HepG2 (cell line): Measurements from ENCODE around the gene CPS1. TPM values are rescaled to one million over a fixed set of nuclear protein-coding genes. Genes with fewer than 3 reads are reported as not detected.

Experiments used
- ADNP ChIP-seq: sonication (generic); formaldehyde crosslinking; IDR thresholded peaks from 2 replicates; pipeline ENCODE4 v1.4.0; 2020; ENCODE audit warnings: missing genetic modification reagents
- ATAD3A ChIP-seq: sonication (generic); formaldehyde crosslinking; IDR thresholded peaks from 2 replicates; pipeline ENCODE4 v1.4.0; 2020; ENCODE audit warnings: missing genetic modification reagents
- ATF7 ChIP-seq, 2 experiments: fragments of 450-650 bp in 1 of 2; sonication (generic) in 1 of 2; formaldehyde crosslinking in 1 of 2; IDR thresholded peaks; 2 replicates each; pipeline versions ENCODE4 v1.4.0 to v1.6.1; 2016 to 2020; ENCODE audit warnings: antibody characterized with exemption in 1 of 2, mild to moderate bottlenecking in 1 of 2, missing genetic modification reagents in 1 of 2
- EEA1 ChIP-seq: sonication (generic); formaldehyde crosslinking; IDR thresholded peaks from 2 replicates; pipeline ENCODE4 v1.5.1; 2020; ENCODE audit warnings: mild to moderate bottlenecking, missing genetic modification reagents, borderline replicate concordance
- HDAC2 ChIP-seq: sonication (generic); formaldehyde crosslinking; IDR thresholded peaks from 2 replicates; pipeline ENCODE4 v1.4.0; 2020; ENCODE audit warnings: missing genetic modification reagents
- JARID2 ChIP-seq: sonication (generic); formaldehyde crosslinking; IDR thresholded peaks from 2 replicates; pipeline ENCODE4 v1.8.1; 2023; ENCODE audit warnings: missing genetic modification reagents, inconsistent platforms; ENCODE audit not compliant: insufficient replicate concordance
- RFXANK ChIP-seq: IDR thresholded peaks from 2 replicates; pipeline ENCODE4 v1.6.1; 2016
- SATB2 ChIP-seq: sonication (generic); formaldehyde crosslinking; IDR thresholded peaks from 2 replicates; pipeline ENCODE4 v1.5.0; 2020; ENCODE audit warnings: missing genetic modification reagents
- SMYD3 ChIP-seq: sonication (generic); formaldehyde crosslinking; IDR thresholded peaks from 2 replicates; pipeline ENCODE4 v1.8.1; 2023; ENCODE audit warnings: mild to moderate bottlenecking, missing genetic modification reagents
- ZNF124 ChIP-seq: sonication (generic); formaldehyde crosslinking; IDR thresholded peaks from 2 replicates; pipeline ENCODE4 v1.4.0; 2020; ENCODE audit warnings: missing genetic modification reagents
- ZNF160 ChIP-seq: sonication (generic); formaldehyde crosslinking; IDR thresholded peaks from 2 replicates; pipeline ENCODE4 v1.8.0; 2022; ENCODE audit warnings: mild to moderate bottlenecking, inconsistent platforms, missing genetic modification reagents
- ZNF235 ChIP-seq: sonication (generic); formaldehyde crosslinking; IDR thresholded peaks from 2 replicates; pipeline ENCODE4 v1.8.1; 2023; ENCODE audit warnings: mild to moderate bottlenecking, missing genetic modification reagents, borderline replicate concordance
- ZNF530 ChIP-seq: sonication (generic); formaldehyde crosslinking; IDR thresholded peaks from 2 replicates; pipeline ENCODE4 v1.5.0; 2020; ENCODE audit warnings: low read depth, mild to moderate bottlenecking, missing genetic modification reagents
- ZNF737 ChIP-seq: sonication (generic); formaldehyde crosslinking; IDR thresholded peaks from 2 replicates; pipeline ENCODE4 v1.5.0; 2020; ENCODE audit warnings: missing genetic modification reagents, mild to moderate bottlenecking, borderline replicate concordance
- ZZZ3 ChIP-seq: sonication (generic); formaldehyde crosslinking; IDR thresholded peaks from 2 replicates; pipeline ENCODE4 v1.4.0; 2020; ENCODE audit warnings: missing genetic modification reagents, mild to moderate bottlenecking, borderline replicate concordance
- polyA plus RNA-seq, 8 experiments: library from polyadenylated mRNA; depleted of rRNA in 3 of 8; stranded (reverse) in 7 of 8; unstranded in 1 of 8; fragments of >200 nt; fragmentation: Illumina TruSeq in 4 of 8; extraction: Trizol in 4 of 8; gene quantifications; 2 replicates each; pipeline versions ENCODE4 v1.2.1 to v1.2.3, GENCODE V29; 2011 to 2016; ENCODE audit warnings: low read depth in 4 of 8, missing spikeins in 1 of 8, mixed read lengths in 1 of 8; ENCODE audit not compliant: insufficient read depth in 1 of 8
- total RNA-seq, 5 experiments: library from RNA; depleted of rRNA; stranded (reverse); fragments of >200 nt; fragmentation: Illumina TruSeq; extraction: Trizol; gene quantifications; 2 replicates each; pipeline ENCODE4 v1.2.3, GENCODE V29; 2016; ENCODE audit warnings: low read depth in 1 of 5
- TF ChIP-seq, protein P1 (sequence below): sonication (generic); formaldehyde crosslinking; IDR thresholded peaks from 2 replicates; pipeline ENCODE4 v1.5.1; 2020; ENCODE audit warnings: missing genetic modification reagents, mild to moderate bottlenecking, borderline replicate concordance
- TF ChIP-seq, protein P2 (sequence below): sonication (generic); formaldehyde crosslinking; conservative IDR thresholded peaks from 2 replicates; pipeline ENCODE4 v1.4.0; 2020; ENCODE audit warnings: missing genetic modification reagents
- TF ChIP-seq, protein P3 (sequence below): sonication (generic); formaldehyde crosslinking; IDR thresholded peaks from 2 replicates; pipeline ENCODE4 v1.4.0; 2020; ENCODE audit warnings: missing genetic modification reagents; ENCODE audit errors: not compliant biosample characterization
- TF ChIP-seq, protein P4 (sequence below): sonication (generic); formaldehyde crosslinking; IDR thresholded peaks from 2 replicates; pipeline ENCODE4 v1.8.0; 2022; ENCODE audit warnings: mild to moderate bottlenecking, missing genetic modification reagents, borderline replicate concordance
- TF ChIP-seq, protein P5 (sequence below): sonication (generic); formaldehyde crosslinking; IDR thresholded peaks from 2 replicates; pipeline ENCODE4 v1.8.0; 2022; ENCODE audit warnings: mild to moderate bottlenecking, missing genetic modification reagents, moderate library complexity
- TF ChIP-seq, protein P6 (sequence below): fragments of 450-650 bp; IDR thresholded peaks from 2 replicates; pipeline ENCODE4 v1.6.1; 2017; ENCODE audit warnings: mild to moderate bottlenecking

The CPS1 gene
- total and polyA plus RNA-seq, 2 of the 13 experiments (the other 11 are each of a cell fraction or from before 2014, with no cell fraction given) = 24.4 to 51.7 TPM

DNA sequence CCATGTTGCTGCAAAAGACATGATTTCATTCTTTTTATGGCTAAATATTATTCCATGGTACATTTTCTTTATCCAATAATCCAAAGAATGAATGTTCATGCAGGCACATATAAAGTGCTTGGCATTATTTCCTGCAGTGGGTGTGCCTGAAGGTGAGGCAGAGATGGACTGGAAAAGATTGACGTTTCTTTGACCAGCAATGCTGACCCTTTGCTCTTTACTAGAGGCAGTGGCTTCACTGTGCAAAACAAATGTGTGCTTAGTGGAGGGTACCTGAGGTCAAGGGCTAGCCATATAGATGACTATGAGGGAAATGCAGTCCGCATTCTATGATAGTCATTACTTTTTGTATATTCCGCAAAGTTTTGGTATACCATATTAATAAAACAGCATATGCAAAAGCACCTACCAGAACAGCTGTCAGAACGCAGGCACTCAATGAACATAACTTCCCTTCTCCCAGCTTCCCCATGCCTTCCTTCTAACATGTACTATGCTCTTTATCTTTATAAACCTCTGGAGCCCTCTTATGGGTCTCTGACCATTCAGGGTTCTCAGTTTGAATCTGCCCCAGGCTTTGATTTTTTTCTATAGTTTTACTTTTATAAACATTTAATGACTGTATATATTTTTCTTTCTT is 32.6 kb upstream of the CPS1 start (continued):
- TF ChIP-seq, protein P1, sequence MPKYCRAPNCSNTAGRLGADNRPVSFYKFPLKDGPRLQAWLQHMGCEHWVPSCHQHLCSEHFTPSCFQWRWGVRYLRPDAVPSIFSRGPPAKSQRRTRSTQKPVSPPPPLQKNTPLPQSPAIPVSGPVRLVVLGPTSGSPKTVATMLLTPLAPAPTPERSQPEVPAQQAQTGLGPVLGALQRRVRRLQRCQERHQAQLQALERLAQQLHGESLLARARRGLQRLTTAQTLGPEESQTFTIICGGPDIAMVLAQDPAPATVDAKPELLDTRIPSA = no peak
- TF ChIP-seq, protein P2, sequence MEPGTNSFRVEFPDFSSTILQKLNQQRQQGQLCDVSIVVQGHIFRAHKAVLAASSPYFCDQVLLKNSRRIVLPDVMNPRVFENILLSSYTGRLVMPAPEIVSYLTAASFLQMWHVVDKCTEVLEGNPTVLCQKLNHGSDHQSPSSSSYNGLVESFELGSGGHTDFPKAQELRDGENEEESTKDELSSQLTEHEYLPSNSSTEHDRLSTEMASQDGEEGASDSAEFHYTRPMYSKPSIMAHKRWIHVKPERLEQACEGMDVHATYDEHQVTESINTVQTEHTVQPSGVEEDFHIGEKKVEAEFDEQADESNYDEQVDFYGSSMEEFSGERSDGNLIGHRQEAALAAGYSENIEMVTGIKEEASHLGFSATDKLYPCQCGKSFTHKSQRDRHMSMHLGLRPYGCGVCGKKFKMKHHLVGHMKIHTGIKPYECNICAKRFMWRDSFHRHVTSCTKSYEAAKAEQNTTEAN (CRISPR knock-in tag) = 0 out of 2 replicates have a peak, but pooled peaks have one; percentile 50
- TF ChIP-seq, protein P3, sequence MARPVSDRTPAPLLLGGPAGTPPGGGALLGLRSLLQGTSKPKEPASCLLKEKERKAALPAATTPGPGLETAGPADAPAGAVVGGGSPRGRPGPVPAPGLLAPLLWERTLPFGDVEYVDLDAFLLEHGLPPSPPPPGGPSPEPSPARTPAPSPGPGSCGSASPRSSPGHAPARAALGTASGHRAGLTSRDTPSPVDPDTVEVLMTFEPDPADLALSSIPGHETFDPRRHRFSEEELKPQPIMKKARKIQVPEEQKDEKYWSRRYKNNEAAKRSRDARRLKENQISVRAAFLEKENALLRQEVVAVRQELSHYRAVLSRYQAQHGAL (CRISPR knock-in tag) = no peak
- no peak for TF ChIP-seq ZNF235 (CRISPR knock-in tag)
- TF ChIP-seq ADNP = no peak
- peak; percentile 75; the same call in 1 of the 2 replicates for TF ChIP-seq ZNF124 (CRISPR knock-in tag)
- TF ChIP-seq ZZZ3 = no peak
- TF ChIP-seq JARID2 (CRISPR knock-in tag) = no peak
- TF ChIP-seq, protein P4, sequence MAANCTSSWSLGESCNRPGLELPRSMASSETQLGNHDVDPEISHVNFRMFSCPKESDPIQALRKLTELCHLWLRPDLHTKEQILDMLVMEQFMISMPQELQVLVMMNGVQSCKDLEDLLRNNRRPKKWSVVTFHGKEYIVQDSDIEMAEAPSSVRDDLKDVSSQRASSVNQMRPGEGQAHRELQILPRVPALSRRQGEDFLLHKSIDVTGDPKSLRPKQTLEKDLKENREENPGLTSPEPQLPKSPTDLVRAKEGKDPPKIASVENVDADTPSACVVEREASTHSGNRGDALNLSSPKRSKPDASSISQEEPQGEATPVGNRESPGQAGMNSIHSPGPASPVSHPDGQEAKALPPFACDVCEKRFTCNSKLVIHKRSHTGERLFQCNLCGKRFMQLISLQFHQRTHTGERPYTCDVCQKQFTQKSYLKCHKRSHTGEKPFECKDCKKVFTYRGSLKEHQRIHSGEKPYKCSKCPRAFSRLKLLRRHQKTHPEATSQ = no peak; the same call in 1 of the 2 replicates
- TF ChIP-seq ATF7 (IDR thresholded peaks at IDR 0.05) = no peak
- TF ChIP-seq ATF7 (CRISPR knock-in tag; IDR thresholded peaks at IDR 0.05) = no peak
- TF ChIP-seq ZNF160 (CRISPR knock-in tag) = no peak
- TF ChIP-seq, protein P5, sequence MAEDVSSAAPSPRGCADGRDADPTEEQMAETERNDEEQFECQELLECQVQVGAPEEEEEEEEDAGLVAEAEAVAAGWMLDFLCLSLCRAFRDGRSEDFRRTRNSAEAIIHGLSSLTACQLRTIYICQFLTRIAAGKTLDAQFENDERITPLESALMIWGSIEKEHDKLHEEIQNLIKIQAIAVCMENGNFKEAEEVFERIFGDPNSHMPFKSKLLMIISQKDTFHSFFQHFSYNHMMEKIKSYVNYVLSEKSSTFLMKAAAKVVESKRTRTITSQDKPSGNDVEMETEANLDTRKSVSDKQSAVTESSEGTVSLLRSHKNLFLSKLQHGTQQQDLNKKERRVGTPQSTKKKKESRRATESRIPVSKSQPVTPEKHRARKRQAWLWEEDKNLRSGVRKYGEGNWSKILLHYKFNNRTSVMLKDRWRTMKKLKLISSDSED (CRISPR knock-in tag) = no peak
- no peak for TF ChIP-seq EEA1
- peak; percentile 66 for TF ChIP-seq HDAC2 (CRISPR knock-in tag)
- no peak for TF ChIP-seq ATAD3A (CRISPR knock-in tag)
- TF ChIP-seq, protein P6, sequence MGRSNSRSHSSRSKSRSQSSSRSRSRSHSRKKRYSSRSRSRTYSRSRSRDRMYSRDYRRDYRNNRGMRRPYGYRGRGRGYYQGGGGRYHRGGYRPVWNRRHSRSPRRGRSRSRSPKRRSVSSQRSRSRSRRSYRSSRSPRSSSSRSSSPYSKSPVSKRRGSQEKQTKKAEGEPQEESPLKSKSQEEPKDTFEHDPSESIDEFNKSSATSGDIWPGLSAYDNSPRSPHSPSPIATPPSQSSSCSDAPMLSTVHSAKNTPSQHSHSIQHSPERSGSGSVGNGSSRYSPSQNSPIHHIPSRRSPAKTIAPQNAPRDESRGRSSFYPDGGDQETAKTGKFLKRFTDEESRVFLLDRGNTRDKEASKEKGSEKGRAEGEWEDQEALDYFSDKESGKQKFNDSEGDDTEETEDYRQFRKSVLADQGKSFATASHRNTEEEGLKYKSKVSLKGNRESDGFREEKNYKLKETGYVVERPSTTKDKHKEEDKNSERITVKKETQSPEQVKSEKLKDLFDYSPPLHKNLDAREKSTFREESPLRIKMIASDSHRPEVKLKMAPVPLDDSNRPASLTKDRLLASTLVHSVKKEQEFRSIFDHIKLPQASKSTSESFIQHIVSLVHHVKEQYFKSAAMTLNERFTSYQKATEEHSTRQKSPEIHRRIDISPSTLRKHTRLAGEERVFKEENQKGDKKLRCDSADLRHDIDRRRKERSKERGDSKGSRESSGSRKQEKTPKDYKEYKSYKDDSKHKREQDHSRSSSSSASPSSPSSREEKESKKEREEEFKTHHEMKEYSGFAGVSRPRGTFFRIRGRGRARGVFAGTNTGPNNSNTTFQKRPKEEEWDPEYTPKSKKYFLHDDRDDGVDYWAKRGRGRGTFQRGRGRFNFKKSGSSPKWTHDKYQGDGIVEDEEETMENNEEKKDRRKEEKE = no peak
- TF ChIP-seq ZNF737 (CRISPR knock-in tag) = no peak
- peak; percentile 28; the same call in 1 of the 2 replicates for TF ChIP-seq SMYD3 (CRISPR knock-in tag)
- no peak for TF ChIP-seq SATB2 (CRISPR knock-in tag)
- TF ChIP-seq ZNF530 (CRISPR knock-in tag) = no peak
- TF ChIP-seq RFXANK (CRISPR knock-in tag) = no peak
